ENCODE results near the gene RAB3GAP2. TPM values are rescaled to one million over a fixed set of nuclear protein-coding genes. Genes with fewer than 3 reads are reported as not detected.
A peak's percentile ranks its signal among the peaks of the same experiment; 100 is the strongest.

RAB3GAP2 gene, protein sequence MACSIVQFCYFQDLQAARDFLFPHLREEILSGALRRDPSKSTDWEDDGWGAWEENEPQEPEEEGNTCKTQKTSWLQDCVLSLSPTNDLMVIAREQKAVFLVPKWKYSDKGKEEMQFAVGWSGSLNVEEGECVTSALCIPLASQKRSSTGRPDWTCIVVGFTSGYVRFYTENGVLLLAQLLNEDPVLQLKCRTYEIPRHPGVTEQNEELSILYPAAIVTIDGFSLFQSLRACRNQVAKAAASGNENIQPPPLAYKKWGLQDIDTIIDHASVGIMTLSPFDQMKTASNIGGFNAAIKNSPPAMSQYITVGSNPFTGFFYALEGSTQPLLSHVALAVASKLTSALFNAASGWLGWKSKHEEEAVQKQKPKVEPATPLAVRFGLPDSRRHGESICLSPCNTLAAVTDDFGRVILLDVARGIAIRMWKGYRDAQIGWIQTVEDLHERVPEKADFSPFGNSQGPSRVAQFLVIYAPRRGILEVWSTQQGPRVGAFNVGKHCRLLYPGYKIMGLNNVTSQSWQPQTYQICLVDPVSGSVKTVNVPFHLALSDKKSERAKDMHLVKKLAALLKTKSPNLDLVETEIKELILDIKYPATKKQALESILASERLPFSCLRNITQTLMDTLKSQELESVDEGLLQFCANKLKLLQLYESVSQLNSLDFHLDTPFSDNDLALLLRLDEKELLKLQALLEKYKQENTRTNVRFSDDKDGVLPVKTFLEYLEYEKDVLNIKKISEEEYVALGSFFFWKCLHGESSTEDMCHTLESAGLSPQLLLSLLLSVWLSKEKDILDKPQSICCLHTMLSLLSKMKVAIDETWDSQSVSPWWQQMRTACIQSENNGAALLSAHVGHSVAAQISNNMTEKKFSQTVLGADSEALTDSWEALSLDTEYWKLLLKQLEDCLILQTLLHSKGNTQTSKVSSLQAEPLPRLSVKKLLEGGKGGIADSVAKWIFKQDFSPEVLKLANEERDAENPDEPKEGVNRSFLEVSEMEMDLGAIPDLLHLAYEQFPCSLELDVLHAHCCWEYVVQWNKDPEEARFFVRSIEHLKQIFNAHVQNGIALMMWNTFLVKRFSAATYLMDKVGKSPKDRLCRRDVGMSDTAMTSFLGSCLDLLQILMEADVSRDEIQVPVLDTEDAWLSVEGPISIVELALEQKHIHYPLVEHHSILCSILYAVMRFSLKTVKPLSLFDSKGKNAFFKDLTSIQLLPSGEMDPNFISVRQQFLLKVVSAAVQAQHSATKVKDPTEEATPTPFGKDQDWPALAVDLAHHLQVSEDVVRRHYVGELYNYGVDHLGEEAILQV (N-terminal part only)
- total RNA-seq: 10 to 100 TPM; 47.5 to 52.1 TPM

DNA sequence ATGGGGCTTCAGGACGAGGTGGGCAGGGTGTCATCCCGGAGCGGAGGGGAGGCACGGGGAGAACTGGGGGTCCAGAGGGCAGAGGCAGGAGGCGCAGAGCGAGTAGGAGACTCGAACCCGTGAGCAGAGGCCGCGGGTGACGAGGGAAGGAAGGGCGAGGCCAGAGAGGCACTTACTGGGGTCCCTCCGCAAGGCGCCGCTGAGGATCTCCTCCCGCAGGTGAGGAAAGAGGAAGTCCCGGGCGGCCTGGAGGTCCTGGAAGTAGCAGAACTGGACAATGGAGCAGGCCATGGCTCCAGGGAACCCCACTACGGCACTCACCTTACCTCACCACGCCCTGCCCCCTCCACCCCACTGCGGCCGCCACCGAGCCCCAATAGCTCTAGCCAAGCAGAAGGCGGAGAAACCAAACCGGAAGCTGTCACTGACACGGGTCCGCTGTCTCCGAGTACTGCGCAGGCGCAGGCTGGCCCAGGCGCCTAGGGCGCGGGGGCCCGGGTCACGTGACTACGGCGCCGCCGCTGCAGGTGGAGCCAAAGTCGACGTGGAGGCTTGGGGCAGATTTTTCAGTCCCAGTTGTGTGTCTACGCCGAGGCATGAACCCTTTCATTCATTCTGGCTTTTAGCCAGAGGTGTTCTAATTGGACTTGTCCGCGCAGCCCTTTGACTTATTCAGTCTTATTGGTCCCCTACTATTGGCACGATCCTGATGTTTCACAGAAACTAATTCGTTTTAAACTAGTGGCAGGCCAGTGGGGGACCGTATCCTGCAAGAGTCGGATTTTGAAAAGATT, at the start of gene RAB3GAP2:
RAB3GAP2 (minus strand) TSS at position 407 of the 794 bp plus-strand sequence; CDS start at position 291, 116 bp downstream.

Small RNA genes lying within 50 kb of the gene (microRNA-seq; reads per million reads assigned to microRNA genes)
- gene MIR194-1 (ENCODE audit: borderline microRNAs expressed, borderline replicate concordance) (not detected), gene MIR215 (ENCODE audit: borderline microRNAs expressed, borderline replicate concordance) (not detected), gene MIR664A (ENCODE audit: borderline microRNAs expressed, borderline replicate concordance) (14.0 reads per million, percentile 47 among the genes with 10 or more reads in this experiment)

Other genes with a start within 250 kb of the RAB3GAP2 start
- 100 to 1,000 TPM; 103 to 109 TPM for gene EPRS1, start 225.9 kb downstream of the RAB3GAP2 start, total RNA-seq
- 10 to 100 TPM; 18.3 to 21.5 TPM for gene BPNT1, start 182.7 kb downstream of the RAB3GAP2 start, total RNA-seq
- 10 to 100 TPM; 52.5 to 54.6 TPM for gene IARS2, start 178.3 kb downstream of the RAB3GAP2 start, total RNA-seq

Measured in activated naive CD4-positive, alpha-beta T cell treated with anti-CD3 and anti-CD28 coated beads, Interleukin-2, amount 10 ng/mL, durations not matched to agents 5 hours and 36 hours (primary cell).